Endothelial cell of umbilical vein (primary cell): ENCODE measurements around the gene ZFR. TPM values are rescaled to one million over a fixed set of nuclear protein-coding genes. Genes with fewer than 3 reads are reported as not detected.

ENCODE experiments used
- BruUV-seq: library from RNA; stranded (reverse); fragments of 400-500 nt; replicated peaks from 2 replicates; lab custom pipeline; 2021; lab: Mats Ljungman, UMichigan
- CTCF ChIA-PET: fragments of 300-600, 350-600 bp; sonication (Branson Sonifier 250); formaldehyde crosslinking; loops from one replicate; lab custom pipeline; 2021; ENCODE audit warnings: antibody characterized with exemption, inconsistent platforms; lab: Charles Lee
- POLR2A ChIA-PET: fragments of 300-600, 350-600 bp; sonication (Branson Sonifier 250); formaldehyde crosslinking; loops from one replicate; lab custom pipeline; 2021; ENCODE audit warnings: antibody characterized with exemption, inconsistent platforms; lab: Charles Lee
- DNase-seq: peaks from one replicate; pipeline ENCODE4 v3.0.0-alpha.2; 2011; ENCODE audit warnings: low read depth, low spot score
- FAIRE-seq: peaks from 2 replicates; lab custom pipeline; 2011; peaks lifted over from hg19 to GRCh38; lab: Jason Lieb, UNC
- H2AFZ ChIP-seq: 2 replicates; pipeline ENCODE4 v1.6.0; 2012; ENCODE audit warnings: low read depth, low read length, control low read depth, inconsistent platforms
- H3K27ac ChIP-seq: 2 replicates; pipeline ENCODE4 v1.5.1; 2011; ENCODE audit warnings: low read depth, mild to moderate bottlenecking, control low read depth, low read length, moderate library complexity; ENCODE audit not compliant: insufficient read depth
- H3K27me3 ChIP-seq, 2 experiments: 2 replicates each; pipeline versions ENCODE4 v1.6.0 to v1.6.1; 2011; ENCODE audit warnings: low read length in 2 of 2, mixed read lengths in 1 of 2; ENCODE audit not compliant: control insufficient read depth in 2 of 2, insufficient read depth in 2 of 2
- H3K36me3 ChIP-seq, 2 experiments: 2 replicates in 1 of 2; 3 replicates in 1 of 2; pipeline ENCODE4 v1.5.1; 2011; ENCODE audit warnings: low read length in 2 of 2, mild to moderate bottlenecking in 1 of 2, moderate library complexity in 1 of 2; ENCODE audit not compliant: control insufficient read depth in 2 of 2, insufficient read depth in 2 of 2; ENCODE audit errors: extremely low read depth in 1 of 2
- H3K4me1 ChIP-seq: 3 replicates; pipeline ENCODE4 v1.5.1; 2011; ENCODE audit warnings: mild to moderate bottlenecking, low read length; ENCODE audit not compliant: control insufficient read depth, insufficient read depth; ENCODE audit errors: extremely low read depth
- H3K4me2 ChIP-seq: 2 replicates; pipeline ENCODE4 v1.6.1; 2011; ENCODE audit warnings: low read length, control low read depth, mixed read lengths; ENCODE audit not compliant: insufficient read depth
- H3K4me3 ChIP-seq, 3 experiments: fragments of 200-600 bp in 1 of 3; sonication (generic), shearing (Covaris generic) in 1 of 3; replicated peaks in 1 of 3; 2 replicates each; pipeline ENCODE4 v1.5.1; 2011 to 2016; ENCODE audit warnings: control low read depth in 3 of 3, low read length in 3 of 3, mild to moderate bottlenecking in 2 of 3, inconsistent platforms in 1 of 3, low read depth in 1 of 3, moderate library complexity in 1 of 3; ENCODE audit not compliant: insufficient read depth in 1 of 3
- H3K79me2 ChIP-seq: 2 replicates; pipeline ENCODE4 v1.6.0; 2012; ENCODE audit warnings: low read length, inconsistent platforms; ENCODE audit not compliant: control insufficient read depth, insufficient read depth
- H3K9ac ChIP-seq: replicated peaks from 2 replicates; pipeline ENCODE3; 2011; ENCODE audit warnings: low read length, control low read depth; ENCODE audit not compliant: insufficient read depth; ENCODE audit errors: extremely low read depth
- H3K9me1 ChIP-seq: replicated peaks from 3 replicates; pipeline ENCODE4 v1.6.0; 2011; ENCODE audit warnings: mild to moderate bottlenecking, low read length; ENCODE audit not compliant: control insufficient read depth, insufficient read depth; ENCODE audit errors: extremely low read depth
- H3K9me3 ChIP-seq: replicated peaks from 2 replicates; pipeline ENCODE4 v1.5.1; 2012; ENCODE audit warnings: low read length, inconsistent platforms; ENCODE audit not compliant: control insufficient read depth, insufficient read depth
- H4K20me1 ChIP-seq: replicated peaks from 2 replicates; pipeline ENCODE3; 2011; ENCODE audit warnings: mild to moderate bottlenecking, low read length; ENCODE audit not compliant: control insufficient read depth, insufficient read depth; ENCODE audit errors: extremely low read depth
- EZH2 ChIP-seq: IDR thresholded peaks from 2 replicates; pipeline ENCODE4 v1.6.1; 2012; ENCODE audit warnings: borderline replicate concordance, low read depth, mild to moderate bottlenecking, moderate library complexity, low read length, inconsistent platforms; ENCODE audit not compliant: severe bottlenecking
- FOS ChIP-seq: IDR thresholded peaks from 2 replicates; pipeline ENCODE4 v1.6.1; 2011; ENCODE audit warnings: mild to moderate bottlenecking, low read length, moderate library complexity, borderline replicate concordance; ENCODE audit not compliant: insufficient read depth
- GATA2 ChIP-seq: IDR thresholded peaks from 2 replicates; pipeline ENCODE4 v1.7.0; 2011; ENCODE audit warnings: low read depth, mild to moderate bottlenecking, moderate library complexity, mixed read lengths, low read length; ENCODE audit not compliant: insufficient read length, insufficient read depth
- JUN ChIP-seq: IDR thresholded peaks from 2 replicates; pipeline ENCODE4 v1.6.1; 2011; ENCODE audit warnings: borderline replicate concordance, low read depth; ENCODE audit not compliant: insufficient read length, insufficient read depth
- MYC ChIP-seq: IDR thresholded peaks from one replicate; pipeline ENCODE4 v1.6.1; 2011; ENCODE audit warnings: mild to moderate bottlenecking, low read depth, low read length
- POLR2A ChIP-seq: IDR thresholded peaks from 2 replicates; pipeline ENCODE4 v1.6.1; 2012; ENCODE audit warnings: low read depth, mild to moderate bottlenecking, control low read depth, low read length
- POLR2AphosphoS5 ChIP-seq: IDR thresholded peaks from 2 replicates; pipeline ENCODE4 v1.6.1; 2012; ENCODE audit warnings: low read depth, mild to moderate bottlenecking, control low read depth, low read length, moderate library complexity; ENCODE audit not compliant: insufficient read depth
- dilution Hi-C: fragments of 300-500 bp; cut with MboI; formaldehyde crosslinking; loops from one replicate; pipeline ENCODE4 v1.15.0; 2019; ENCODE audit warnings: low sequenced_read_pairs; ENCODE audit not compliant: extremely low pct_ligation_motif_present
- intact Hi-C: fragments of 100-400 bp; cut with micrococcal nuclease; formaldehyde crosslinking; loops from one replicate; pipeline ENCODE4 v1.10.0; 2022
- polyA plus RNA-seq, 4 experiments: library from polyadenylated mRNA; depleted of rRNA in 3 of 4; stranded (reverse) in 3 of 4; unstranded in 1 of 4; fragments of >200 nt; gene quantifications; 2 replicates each; pipeline versions ENCODE4 v1.2.1 to v1.2.3, GENCODE V29; 2011 to 2012; ENCODE audit warnings: missing spikeins in 1 of 4
- total RNA-seq: library from RNA; stranded (reverse); gene quantifications from 2 replicates; pipeline ENCODE4 v1.2.3, GENCODE V29; 2021
- TF ChIP-seq, protein P1 (sequence below), 2 donors: IDR thresholded peaks; 1 replicate in 1 of 2; 2 replicates in 1 of 2; pipeline ENCODE4 v1.5.1; 2011; ENCODE audit warnings: low read length in 2 of 2, mild to moderate bottlenecking in 2 of 2, moderate library complexity in 2 of 2, control low read depth in 1 of 2, inconsistent platforms in 1 of 2, low read depth in 1 of 2; ENCODE audit not compliant: insufficient read depth in 1 of 2; ENCODE audit errors: extremely low read depth in 1 of 2
- TF ChIP-seq, protein P2 (sequence below): IDR thresholded peaks from 2 replicates; pipeline ENCODE4 v1.6.1; 2011; ENCODE audit not compliant: insufficient read depth, insufficient read length

ZFR gene
- total and polyA plus RNA-seq, 2 donors (not counting 3 experiments of a cell fraction or from before 2014, with no cell fraction given), result 60.1 to 79.4 TPM

DNA sequence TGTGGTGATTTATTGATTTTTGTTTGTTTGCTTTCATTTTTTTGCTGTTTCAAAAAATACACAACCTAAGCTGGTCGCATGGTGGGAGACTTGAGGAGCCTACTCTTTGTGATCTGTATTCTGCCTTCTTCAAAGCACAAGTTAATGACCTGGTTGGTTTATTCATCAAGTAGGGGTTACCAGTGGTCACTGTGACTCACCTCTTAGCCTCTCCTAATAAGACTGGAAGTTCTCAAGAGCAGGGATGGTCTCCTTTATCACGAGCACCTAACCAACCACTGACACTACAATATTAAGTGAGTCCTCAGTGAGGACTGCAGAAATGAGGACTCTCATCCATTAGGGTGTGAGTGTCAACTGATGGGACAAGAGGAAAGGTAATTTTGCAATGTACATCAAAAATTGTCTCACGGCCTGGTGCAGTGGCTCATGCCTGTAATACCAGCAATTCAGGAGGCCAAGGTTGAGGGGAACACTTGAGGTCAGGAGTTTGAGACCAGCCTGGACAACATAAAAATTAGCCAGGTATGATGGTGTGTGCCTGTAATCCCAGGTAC, 118.2 kb downstream of the ZFR start:
- H3K36me3 ChIP-seq, result no peaks in the 10 kb centered on the region
- no peaks in the 10 kb centered on the region for H3K9me3 ChIP-seq
- POLR2A ChIA-PET, result no interaction called here
- DNase-seq, result no peak
- intact Hi-C loops (no loop called here), dilution Hi-C loops (no loop called here)
- H3K79me2 ChIP-seq, result no peaks in the 10 kb centered on the region
- no peak for TF ChIP-seq POLR2A
- TF ChIP-seq, protein P1, sequence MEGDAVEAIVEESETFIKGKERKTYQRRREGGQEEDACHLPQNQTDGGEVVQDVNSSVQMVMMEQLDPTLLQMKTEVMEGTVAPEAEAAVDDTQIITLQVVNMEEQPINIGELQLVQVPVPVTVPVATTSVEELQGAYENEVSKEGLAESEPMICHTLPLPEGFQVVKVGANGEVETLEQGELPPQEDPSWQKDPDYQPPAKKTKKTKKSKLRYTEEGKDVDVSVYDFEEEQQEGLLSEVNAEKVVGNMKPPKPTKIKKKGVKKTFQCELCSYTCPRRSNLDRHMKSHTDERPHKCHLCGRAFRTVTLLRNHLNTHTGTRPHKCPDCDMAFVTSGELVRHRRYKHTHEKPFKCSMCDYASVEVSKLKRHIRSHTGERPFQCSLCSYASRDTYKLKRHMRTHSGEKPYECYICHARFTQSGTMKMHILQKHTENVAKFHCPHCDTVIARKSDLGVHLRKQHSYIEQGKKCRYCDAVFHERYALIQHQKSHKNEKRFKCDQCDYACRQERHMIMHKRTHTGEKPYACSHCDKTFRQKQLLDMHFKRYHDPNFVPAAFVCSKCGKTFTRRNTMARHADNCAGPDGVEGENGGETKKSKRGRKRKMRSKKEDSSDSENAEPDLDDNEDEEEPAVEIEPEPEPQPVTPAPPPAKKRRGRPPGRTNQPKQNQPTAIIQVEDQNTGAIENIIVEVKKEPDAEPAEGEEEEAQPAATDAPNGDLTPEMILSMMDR (IDR thresholded peaks at IDR 0.05; ENCODE audit: extremely low read depth in 1 of 2, insufficient read depth in 1 of 2, low read depth in 1 of 2, low read length in 2 of 2), result no peak
- no peaks in the 10 kb centered on the region for H3K27me3 ChIP-seq
- H3K4me1 ChIP-seq, result no peaks in the 10 kb centered on the region
- no peak overlapping the region for H3K4me3 ChIP-seq
- BruUV-seq, result no TSS peak
- no peak overlapping the region for H2AFZ ChIP-seq
- no peak overlapping the region for H3K9ac ChIP-seq
- no peaks in the 10 kb centered on the region for H4K20me1 ChIP-seq
- CTCF ChIA-PET, result no interaction called here
- H3K9me1 ChIP-seq, result no peaks in the 10 kb centered on the region
- H3K27ac ChIP-seq, result no peak overlapping the region
- no peak for FAIRE-seq
- H3K4me2 ChIP-seq, result no peak overlapping the region

DNA sequence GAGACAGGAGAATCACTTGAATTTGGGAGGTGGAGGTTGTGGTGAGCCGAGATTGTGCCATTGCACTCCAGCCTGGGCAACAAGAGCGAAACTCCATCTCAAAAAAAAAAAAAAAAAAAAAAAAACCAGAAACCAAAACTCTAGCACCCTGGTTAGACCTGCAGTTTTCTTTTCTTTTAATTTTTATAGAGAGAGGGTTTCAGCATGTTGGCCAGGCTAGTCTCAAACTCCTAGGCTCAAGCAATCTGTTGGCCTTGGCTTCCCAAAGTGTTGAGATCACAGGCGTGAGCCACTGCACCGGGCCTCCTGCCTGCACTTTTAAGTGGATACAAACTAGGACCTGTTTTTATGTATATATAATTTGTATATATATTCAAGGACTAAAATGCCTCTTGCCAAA, 118.9 kb downstream of the ZFR start:
- Histone ChIP-seq H2AFZ (no peak overlapping the region), H3K4me1 (no peaks in the 10 kb centered on the region), H3K27ac (no peak overlapping the region), H4K20me1 (no peaks in the 10 kb centered on the region), H3K4me3 (no peak overlapping the region), H3K9me3 (no peaks in the 10 kb centered on the region), H3K9ac (no peak overlapping the region), H3K27me3 (no peaks in the 10 kb centered on the region), H3K4me2 (no peak overlapping the region), H3K79me2 (no peaks in the 10 kb centered on the region), H3K9me1 (no peaks in the 10 kb centered on the region), H3K36me3 (no peaks in the 10 kb centered on the region)
- CTCF ChIA-PET, result interaction anchor here (1.1 kb wide), 1 partner anchor 91 kb away, joined by 3 read pairs; no protein-coding TSS in a partner anchor
- POLR2A ChIA-PET, result no interaction called here
- no peak for FAIRE-seq
- DNase-seq, result no peak
- dilution Hi-C loops (no loop called here), intact Hi-C loops (no loop called here)
- no peak for TF ChIP-seq EZH2
- TF ChIP-seq MYC, result no peak
- TF ChIP-seq, protein P2, sequence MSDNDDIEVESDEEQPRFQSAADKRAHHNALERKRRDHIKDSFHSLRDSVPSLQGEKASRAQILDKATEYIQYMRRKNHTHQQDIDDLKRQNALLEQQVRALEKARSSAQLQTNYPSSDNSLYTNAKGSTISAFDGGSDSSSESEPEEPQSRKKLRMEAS, result no peak
- no peak for TF ChIP-seq FOS
- TF ChIP-seq POLR2AphosphoS5, result no peak
- no peak for TF ChIP-seq POLR2A
- TF ChIP-seq GATA2, result no peak
- TF ChIP-seq JUN, result no peak
- TF ChIP-seq, protein P1 (IDR thresholded peaks at IDR 0.05; ENCODE audit: extremely low read depth in 1 of 2, insufficient read depth in 1 of 2, low read depth in 1 of 2, low read length in 2 of 2), result no peak
- no TSS peak for BruUV-seq
